AG09309 (cell line): Measurements from ENCODE around the gene TUBGCP2.

ENCODE experiments used
- DNase-seq: peaks from one replicate; pipeline ENCODE4 v3.0.0-alpha.2; 2010; ENCODE audit warnings: low read depth
- H3K4me3 ChIP-seq: 2 replicates; pipeline ENCODE4 v1.5.1; 2011; ENCODE audit warnings: mild to moderate bottlenecking, low read depth, low read length, moderate library complexity; ENCODE audit not compliant: control insufficient read depth
- TF ChIP-seq, protein P1 (sequence below): IDR thresholded peaks from 2 replicates; pipeline ENCODE4 v1.5.1; 2011; ENCODE audit warnings: mild to moderate bottlenecking, low read depth, low read length, inconsistent platforms; ENCODE audit not compliant: insufficient read depth, control insufficient read depth; ENCODE audit errors: missing control alignments

TUBGCP2 gene

DNA sequence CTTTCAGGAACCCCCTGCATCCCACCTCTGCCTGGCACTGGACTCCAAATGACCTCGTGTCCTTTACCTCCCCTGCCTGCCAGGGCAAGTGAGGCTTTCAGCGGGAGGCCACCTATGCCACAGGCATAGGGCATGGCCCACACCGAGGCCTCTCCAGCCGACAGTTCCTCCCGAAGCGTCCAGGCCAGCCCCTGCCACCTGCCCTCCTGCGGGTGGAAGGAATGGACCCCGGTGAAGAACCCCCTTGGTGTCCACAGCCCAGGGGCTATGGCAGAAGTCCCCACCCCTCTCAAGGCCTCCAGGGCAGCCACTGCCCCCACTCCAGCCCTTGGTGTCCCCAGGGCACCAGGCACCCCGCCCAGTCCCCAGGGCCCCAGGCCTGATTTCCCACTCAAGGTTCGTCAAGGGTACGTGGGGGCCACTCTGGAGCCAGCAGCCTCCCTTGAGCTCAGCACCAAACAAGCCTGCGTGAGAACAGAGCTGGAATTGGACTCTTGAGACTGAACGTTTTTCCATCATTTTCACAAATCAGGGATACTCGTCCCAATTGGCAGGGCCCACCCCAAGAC lies 46.1 kb upstream of the TUBGCP2 start:
- TF ChIP-seq, protein P1, sequence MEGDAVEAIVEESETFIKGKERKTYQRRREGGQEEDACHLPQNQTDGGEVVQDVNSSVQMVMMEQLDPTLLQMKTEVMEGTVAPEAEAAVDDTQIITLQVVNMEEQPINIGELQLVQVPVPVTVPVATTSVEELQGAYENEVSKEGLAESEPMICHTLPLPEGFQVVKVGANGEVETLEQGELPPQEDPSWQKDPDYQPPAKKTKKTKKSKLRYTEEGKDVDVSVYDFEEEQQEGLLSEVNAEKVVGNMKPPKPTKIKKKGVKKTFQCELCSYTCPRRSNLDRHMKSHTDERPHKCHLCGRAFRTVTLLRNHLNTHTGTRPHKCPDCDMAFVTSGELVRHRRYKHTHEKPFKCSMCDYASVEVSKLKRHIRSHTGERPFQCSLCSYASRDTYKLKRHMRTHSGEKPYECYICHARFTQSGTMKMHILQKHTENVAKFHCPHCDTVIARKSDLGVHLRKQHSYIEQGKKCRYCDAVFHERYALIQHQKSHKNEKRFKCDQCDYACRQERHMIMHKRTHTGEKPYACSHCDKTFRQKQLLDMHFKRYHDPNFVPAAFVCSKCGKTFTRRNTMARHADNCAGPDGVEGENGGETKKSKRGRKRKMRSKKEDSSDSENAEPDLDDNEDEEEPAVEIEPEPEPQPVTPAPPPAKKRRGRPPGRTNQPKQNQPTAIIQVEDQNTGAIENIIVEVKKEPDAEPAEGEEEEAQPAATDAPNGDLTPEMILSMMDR, result no peak
- no peak for DNase-seq
- H3K4me3 ChIP-seq, result no peak overlapping the region

DNA sequence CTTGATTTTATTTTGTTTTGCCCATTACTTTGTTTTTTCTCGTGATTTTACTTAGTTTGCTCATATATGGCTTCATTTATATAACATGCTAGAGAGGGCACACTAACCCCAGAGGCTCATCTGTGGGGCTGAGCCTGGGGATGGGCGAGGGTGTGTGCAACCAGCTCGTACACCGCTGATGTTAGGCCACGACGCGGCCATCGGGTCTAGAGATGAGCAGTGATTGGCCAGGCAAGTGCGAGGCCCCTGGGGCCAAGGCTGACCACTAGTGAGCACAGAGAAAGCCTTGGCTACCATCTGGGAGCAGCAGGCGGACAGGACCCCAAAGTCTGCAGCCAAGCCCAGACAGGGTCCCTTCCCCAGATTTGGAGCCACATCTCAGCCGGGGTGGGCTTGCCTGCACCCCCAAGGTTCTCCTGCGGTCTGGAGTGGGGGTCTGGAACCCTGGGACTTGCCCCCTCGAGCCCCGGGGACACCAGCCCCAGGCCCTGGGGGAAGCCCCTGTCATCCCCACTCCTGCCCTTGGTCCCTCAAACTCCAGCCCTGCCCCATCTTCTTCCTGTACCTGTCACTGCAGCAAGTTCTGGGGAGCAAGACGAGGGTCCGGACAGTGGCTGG lies 45.4 kb upstream of the TUBGCP2 start:
- H3K4me3 ChIP-seq, result no peak overlapping the region
- DNase-seq, result no peak
- TF ChIP-seq, protein P1, result no peak

DNA sequence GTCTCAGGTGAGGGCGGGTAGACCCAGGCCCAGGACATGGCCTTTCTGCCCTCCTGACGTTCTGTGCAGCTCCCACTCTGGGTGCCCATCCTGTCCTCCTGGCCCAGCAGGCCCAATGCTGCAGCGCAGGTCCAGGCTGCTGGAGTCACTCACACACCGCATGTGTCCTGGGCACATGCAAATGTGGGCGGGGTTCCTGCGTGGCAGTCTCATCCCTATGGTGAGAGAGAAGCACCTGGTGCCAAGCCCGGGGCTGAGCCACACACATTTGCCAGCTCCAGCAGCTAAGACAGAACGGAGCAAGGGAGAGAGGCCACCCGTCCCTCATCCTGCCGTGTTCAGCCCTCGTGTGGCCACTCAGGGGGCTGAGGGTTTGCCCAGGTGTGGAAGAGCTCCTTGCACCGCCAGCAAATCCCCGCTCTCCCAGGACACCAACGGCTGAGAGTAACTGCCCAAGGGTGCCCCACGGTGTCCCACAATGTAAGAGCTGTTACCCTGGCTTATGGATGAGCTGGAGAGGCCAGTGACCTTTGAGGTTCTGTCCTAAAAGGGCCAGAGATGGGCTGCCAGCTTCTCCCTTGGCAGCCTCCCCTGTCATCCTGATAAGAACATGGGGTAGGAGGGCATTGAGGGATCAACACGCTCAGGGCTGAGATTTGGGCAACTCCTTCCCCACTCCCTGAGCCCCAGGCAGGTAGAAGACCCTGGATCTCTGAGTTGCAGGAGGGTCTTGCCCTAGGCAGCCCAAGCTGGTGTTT lies 44.7 kb upstream of the TUBGCP2 start:
- TF ChIP-seq, protein P1, result no peak
- H3K4me3 ChIP-seq, result no peak overlapping the region
- DNase-seq, result no peak

DNA sequence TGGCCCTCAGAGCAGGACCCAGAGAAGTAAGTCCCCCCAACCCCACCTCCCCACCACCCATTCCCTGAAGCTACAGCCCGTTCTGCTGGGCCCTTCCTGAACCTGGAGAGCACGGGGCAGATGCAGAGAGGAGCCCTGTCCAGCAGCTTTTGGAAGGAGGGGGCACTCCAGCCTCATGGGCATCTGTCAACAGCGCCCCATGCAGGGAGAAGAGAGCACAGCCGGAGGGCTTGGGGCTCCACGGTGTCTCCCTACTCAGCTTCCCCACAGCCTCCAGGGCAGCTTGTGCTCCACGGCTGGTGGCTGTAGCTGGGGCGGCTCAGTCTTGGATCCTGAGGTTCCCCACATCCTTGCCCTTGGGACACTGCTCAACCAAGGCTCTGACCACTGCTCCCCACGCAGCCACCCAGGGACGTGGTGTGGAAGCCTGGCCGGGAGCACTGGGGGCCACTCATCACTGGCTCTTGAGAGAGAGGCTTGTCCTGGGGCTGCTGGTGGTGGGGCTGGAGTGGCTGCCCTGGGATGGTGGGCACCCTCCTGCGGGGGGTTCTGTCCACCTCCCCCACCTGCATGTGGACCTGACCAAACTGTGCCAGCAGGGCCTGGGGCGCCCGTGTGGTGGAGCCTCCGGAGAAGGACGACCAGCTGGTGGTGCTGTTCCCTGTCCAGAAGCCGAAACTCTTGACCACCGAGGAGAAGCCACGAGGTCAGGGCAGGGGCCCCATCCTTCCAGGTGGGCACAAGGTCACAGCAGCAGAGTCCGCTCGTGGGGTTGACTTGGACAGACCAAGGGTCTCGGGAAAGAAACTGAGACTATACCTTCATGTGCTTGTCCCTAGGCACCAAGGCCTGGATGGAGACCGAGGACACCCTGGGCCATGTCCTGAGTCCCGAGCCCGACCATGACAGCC lies 43.0 kb upstream of the TUBGCP2 start:
- TF ChIP-seq, protein P1, result no peak
- no peak overlapping the region for H3K4me3 ChIP-seq
- DNase-seq, result no peak

DNA sequence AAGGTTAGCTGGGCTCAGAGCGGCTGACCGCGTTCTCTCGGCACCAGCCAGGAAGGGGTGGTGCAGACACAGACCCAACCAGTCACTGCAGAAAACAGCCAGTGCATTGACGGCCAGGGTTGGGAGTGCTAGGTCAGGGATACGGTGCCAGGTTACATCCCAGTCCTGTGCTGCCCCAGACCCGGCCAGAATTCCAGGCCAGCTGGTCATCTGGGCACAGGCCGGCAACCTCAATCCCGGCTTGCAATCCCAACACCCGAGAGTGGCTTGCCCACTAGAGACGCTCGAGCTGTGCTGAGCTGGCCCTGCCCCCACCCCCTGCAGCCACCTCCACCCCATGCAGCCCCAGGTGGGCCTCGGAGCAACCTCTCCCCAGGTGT lies 42.3 kb upstream of the TUBGCP2 start:
- TF ChIP-seq, protein P1, result no peak
- no peak overlapping the region for H3K4me3 ChIP-seq
- DNase-seq, result no peak

DNA sequence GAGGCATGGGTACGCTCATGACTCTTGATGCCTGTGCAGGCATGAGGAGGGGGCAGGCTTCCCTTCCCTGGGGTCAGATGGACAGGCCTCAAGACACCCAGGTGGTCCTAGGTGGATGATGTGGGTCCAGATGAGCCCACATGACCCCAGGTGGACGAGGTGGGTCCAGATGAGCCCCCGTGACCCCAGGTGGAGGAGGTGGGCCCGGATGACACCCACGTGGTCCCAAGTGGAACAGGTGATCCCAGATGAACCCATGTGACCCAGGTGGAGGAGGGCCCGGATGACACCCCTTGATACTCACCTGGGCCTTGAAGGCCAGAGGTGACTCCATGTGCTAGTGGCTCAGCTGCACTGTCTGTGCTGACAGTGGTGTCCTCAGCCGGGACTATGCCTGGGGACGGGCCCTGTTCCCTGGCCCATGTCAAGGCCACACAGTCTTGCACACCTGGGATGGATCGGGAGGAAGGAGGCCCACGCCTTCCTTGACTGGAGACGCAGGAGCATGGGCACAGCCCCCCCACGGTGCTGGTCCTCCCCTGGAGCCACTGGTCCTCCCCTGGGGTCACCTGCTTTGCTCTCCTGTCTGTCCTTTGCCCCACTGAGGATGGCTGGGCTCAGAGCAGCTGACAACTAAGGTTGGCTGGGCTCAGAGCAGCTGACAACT lies 41.7 kb upstream of the TUBGCP2 start:
- no peak for DNase-seq
- no peak overlapping the region for H3K4me3 ChIP-seq
- TF ChIP-seq, protein P1, result no peak
